Fibroblast of the aortic adventitia (primary cell): ENCODE data around the gene CLRN2. TPM values are rescaled to one million over a fixed set of nuclear protein-coding genes. Genes with fewer than 3 reads are reported as not detected.

Source experiments
- DNase-seq: peaks from one replicate; pipeline ENCODE4 v3.0.0-alpha.2; 2010; ENCODE audit warnings: low read depth
- H3K4me3 ChIP-seq: 2 replicates; pipeline ENCODE4 v1.5.1; 2011; ENCODE audit warnings: low read depth, mild to moderate bottlenecking, control low read depth, low read length, moderate library complexity
- CTCF ChIP-seq: IDR thresholded peaks from 2 replicates; pipeline ENCODE4 v1.5.1; 2011; ENCODE audit warnings: mild to moderate bottlenecking, low read length, control low read depth, inconsistent platforms; ENCODE audit not compliant: insufficient read depth
- total RNA-seq: library from RNA; depleted of rRNA; stranded (reverse); fragments of >200 nt; gene quantifications from 2 replicates; pipeline ENCODE4 v1.2.3, GENCODE V29; 2012; ENCODE audit warnings: low replicate concordance

The CLRN2 gene
- total RNA-seq, 1 donor: not detected

- no peak for TF ChIP-seq CTCF
- no peak for DNase-seq
- no peak overlapping the region for H3K4me3 ChIP-seq
Measured at GRCh38 chr4:17502756-17503155, 12.2 kb upstream of the CLRN2 start.

DNA sequence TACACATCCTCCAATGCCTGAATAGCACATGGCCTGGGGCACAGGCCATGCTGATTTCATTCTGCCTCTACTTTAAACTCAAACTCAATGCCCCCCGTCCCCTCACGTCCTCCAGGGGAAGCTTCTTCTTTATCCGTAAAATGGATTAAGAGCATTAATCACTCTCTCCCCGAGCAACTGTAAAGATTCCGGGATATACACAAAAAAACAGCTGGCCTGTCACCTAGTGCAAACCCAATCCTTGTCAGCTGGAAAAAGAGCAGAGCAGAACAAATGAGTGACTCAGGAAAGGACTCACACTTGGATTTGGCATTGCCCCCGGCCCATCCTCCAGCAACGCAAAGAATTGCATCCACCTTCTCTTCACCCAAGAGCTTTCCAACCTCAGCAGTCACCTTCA is 10.9 kb upstream of the CLRN2 start:
- DNase-seq: no peak
- no peak for TF ChIP-seq CTCF
- no peak overlapping the region for H3K4me3 ChIP-seq

GRCh38 chr4:17510582-17510981 is 4.4 kb upstream of the CLRN2 start:
- no peak for TF ChIP-seq CTCF
- no peak for DNase-seq
- H3K4me3 ChIP-seq: peak overlapping the region; percentile 77

- H3K4me3 ChIP-seq: peak overlapping the region; percentile 77
- no peak for TF ChIP-seq CTCF
- DNase-seq: peak; percentile 33
Measured at GRCh38 chr4:17511051-17511450, 3.9 kb upstream of the CLRN2 start.

DNA sequence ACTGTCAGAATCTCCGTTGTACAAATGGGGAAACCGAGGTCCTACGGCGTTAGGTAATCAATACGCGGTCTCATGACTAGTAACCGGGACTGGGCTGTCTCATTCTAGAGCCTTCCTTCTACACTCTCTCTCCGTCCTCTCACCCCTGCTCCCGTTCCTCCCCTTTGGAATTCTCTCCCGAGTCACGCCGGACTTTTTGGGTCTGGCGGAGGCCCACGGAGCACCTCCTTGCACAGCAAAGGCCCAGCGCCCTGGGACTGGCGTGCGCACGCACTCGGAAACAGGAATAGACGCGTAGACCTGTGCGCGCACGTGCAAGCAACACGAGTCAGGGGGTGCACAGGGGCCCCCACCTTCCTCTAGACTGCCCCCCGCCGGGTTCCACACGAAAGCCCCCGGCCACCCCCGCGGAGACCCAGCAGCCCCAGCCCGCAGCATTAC is 3.4 kb upstream of the CLRN2 start:
- peak overlapping the region; percentile 77 for H3K4me3 ChIP-seq
- no peak for TF ChIP-seq CTCF
- peak; percentile 47 for DNase-seq

- peak; percentile 48 for TF ChIP-seq CTCF
- H3K4me3 ChIP-seq: peak within 1 kb of the TSS; percentile 77
- peak; percentile 51 for DNase-seq
Measured at GRCh38 chr4:17511950-17512795, 2.8 kb upstream of the CLRN2 start, which contains the start of gene QDPR. QDPR (minus strand) TSS chr4:17512090; CDS start chr4:17512054, 36 bp downstream.
